Lower lobe of right lung (tissue), 2 donors: ENCODE data around the gene RAET1L. TPM values are rescaled to one million over a fixed set of nuclear protein-coding genes. Genes with fewer than 3 reads are reported as not detected.

Source experiments
- ATAC-seq, 2 donors: fragments of 200-7000 bp; cut with Tn5 transposase; one replicate each; pipeline ENCODE4 v1.9.1; 2020 to 2022; ENCODE audit warnings: mild to moderate bottlenecking in 2 of 2, moderate library complexity in 2 of 2
- DNase-seq: peaks from one replicate; pipeline ENCODE4 v3.0.0-alpha.2; 2020
- H3K27ac ChIP-seq: fragments of 200-600 bp; one replicate; pipeline ENCODE4 v1.8.0; 2022
- H3K27me3 ChIP-seq: fragments of 200-600 bp; one replicate; pipeline ENCODE4 v1.8.0; 2022; ENCODE audit warnings: low read depth
- H3K36me3 ChIP-seq: fragments of 200-600 bp; one replicate; pipeline ENCODE4 v1.8.0; 2022; ENCODE audit warnings: mild to moderate bottlenecking
- H3K4me1 ChIP-seq: fragments of 200-600 bp; one replicate; pipeline ENCODE4 v1.8.0; 2022
- H3K4me3 ChIP-seq: fragments of 200-600 bp; one replicate; pipeline ENCODE4 v1.8.0; 2022; ENCODE audit warnings: mild to moderate bottlenecking
- H3K9me3 ChIP-seq: fragments of 200-600 bp; one replicate; pipeline ENCODE4 v1.8.0; 2022
- intact Hi-C: fragments of 100-400 bp; cut with DNase I; formaldehyde crosslinking; loops from one replicate; pipeline ENCODE4 v1.11.0; 2022
- total RNA-seq: library from RNA; stranded (reverse); fragmentation: NEBNext Ultra II Directional; extraction: Animal tissue kit (Norgen Biotek cat#: 25700); gene quantifications from one replicate; pipeline ENCODE4 v1.2.1, GENCODE V29; 2021
- TF ChIP-seq, protein P1 (sequence below): fragments of 200-600 bp; IDR thresholded peaks from one replicate; pipeline ENCODE4 v1.8.0; 2022; ENCODE audit warnings: antibody characterized with exemption, mild to moderate bottlenecking
- donor health status: DM: no; HTN: yes; CAD: no; lungs with severe emphysema.

RAET1L gene
- total RNA-seq, 1 donor from 2014 or later, result not detected

DNA sequence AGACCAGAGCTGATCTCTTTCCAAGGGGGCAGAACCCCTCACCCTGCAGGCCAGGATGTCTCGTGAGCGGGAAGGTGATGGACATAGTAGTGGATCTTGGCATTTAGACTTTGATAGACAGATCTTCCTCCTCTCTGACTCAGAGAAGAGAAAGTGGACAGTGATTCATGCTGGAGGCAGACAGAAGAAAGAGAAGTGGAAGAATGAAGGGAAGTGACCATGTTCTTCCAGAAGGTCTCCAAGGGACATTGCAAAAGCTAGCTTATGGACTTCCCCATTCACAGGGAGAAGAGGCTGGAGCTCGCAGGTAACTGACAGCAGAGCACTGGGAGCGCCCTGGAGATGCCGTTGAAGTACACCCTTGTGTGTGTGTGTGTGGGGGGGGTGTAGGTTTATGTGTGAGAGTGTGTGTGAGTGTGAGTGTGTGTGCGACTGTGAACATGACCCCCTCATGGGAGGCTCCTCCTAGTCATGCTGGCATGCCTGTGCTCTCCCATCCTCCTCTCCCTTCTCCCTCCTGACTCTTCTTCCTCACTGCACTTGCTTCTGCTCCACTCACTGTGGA lies 8.0 kb upstream of the RAET1L start:
- Histone ChIP-seq H3K27ac (no peak overlapping the region), H3K9me3 (no peaks in the 10 kb centered on the region), H3K36me3 (no peaks in the 10 kb centered on the region), H3K27me3 (peaks cover 30% of the 10 kb centered on the region), H3K4me1 (peaks cover 18% of the 10 kb centered on the region), H3K4me3 (no peak overlapping the region)
- ATAC-seq (peak; percentile 37 to 50), DNase-seq (no peak)
- TF ChIP-seq, protein P1, sequence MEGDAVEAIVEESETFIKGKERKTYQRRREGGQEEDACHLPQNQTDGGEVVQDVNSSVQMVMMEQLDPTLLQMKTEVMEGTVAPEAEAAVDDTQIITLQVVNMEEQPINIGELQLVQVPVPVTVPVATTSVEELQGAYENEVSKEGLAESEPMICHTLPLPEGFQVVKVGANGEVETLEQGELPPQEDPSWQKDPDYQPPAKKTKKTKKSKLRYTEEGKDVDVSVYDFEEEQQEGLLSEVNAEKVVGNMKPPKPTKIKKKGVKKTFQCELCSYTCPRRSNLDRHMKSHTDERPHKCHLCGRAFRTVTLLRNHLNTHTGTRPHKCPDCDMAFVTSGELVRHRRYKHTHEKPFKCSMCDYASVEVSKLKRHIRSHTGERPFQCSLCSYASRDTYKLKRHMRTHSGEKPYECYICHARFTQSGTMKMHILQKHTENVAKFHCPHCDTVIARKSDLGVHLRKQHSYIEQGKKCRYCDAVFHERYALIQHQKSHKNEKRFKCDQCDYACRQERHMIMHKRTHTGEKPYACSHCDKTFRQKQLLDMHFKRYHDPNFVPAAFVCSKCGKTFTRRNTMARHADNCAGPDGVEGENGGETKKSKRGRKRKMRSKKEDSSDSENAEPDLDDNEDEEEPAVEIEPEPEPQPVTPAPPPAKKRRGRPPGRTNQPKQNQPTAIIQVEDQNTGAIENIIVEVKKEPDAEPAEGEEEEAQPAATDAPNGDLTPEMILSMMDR, result no peak
- intact Hi-C loops, result no loop called here

DNA sequence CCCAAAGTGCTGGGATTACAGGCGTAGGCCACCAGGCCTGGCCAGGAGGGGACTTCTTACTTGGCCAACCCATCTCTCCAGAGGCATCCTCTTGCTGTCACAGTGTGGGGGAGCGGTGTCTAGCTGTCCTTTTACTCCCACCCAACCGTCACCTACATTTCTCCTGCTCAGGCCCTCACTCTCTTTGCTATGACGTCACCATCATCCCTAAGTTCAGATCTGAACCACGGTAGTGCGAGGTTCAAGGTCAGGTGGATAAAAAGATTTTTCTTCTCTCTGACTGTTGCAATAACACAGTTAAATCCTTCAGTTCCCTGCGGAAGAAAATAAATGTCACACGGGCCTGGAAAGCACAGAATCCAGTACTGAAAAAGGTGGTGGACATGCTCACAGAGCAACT lies 7.3 kb upstream of the RAET1L start:
- Histone ChIP-seq H3K4me1 (peaks cover 12% of the 10 kb centered on the region), H3K27ac (no peak overlapping the region), H3K36me3 (no peaks in the 10 kb centered on the region), H3K27me3 (peaks cover 28% of the 10 kb centered on the region), H3K9me3 (no peaks in the 10 kb centered on the region), H3K4me3 (no peak overlapping the region)
- no peak for DNase-seq
- intact Hi-C loops, result no loop called here
- ATAC-seq, result no peak
- TF ChIP-seq, protein P1, result no peak

- no peak for DNase-seq
- H3K4me1 ChIP-seq, result peaks cover 10% of the 10 kb centered on the region
- peaks cover 29% of the 10 kb centered on the region for H3K27me3 ChIP-seq
- intact Hi-C loops, result no loop called here
- no peak overlapping the region for H3K4me3 ChIP-seq
- H3K27ac ChIP-seq, result no peak overlapping the region
- TF ChIP-seq, protein P1, result no peak
- no peaks in the 10 kb centered on the region for H3K9me3 ChIP-seq
- ATAC-seq, result no peak
- H3K36me3 ChIP-seq, result no peaks in the 10 kb centered on the region
These were observed 5.3 kb upstream of the RAET1L start for GRCh38 chr6:150030611-150031010.

- no peak overlapping the region for H3K4me3 ChIP-seq
- no peak for ATAC-seq
- H3K4me1 ChIP-seq, result peaks cover 18% of the 10 kb centered on the region
- H3K27ac ChIP-seq, result no peak overlapping the region
- H3K9me3 ChIP-seq, result no peaks in the 10 kb centered on the region
- DNase-seq, result no peak
- H3K36me3 ChIP-seq, result no peaks in the 10 kb centered on the region
- TF ChIP-seq, protein P1, result no peak
- intact Hi-C loops, result no loop called here
- peaks cover 36% of the 10 kb centered on the region for H3K27me3 ChIP-seq
These were observed 4.4 kb upstream of the RAET1L start for GRCh38 chr6:150029749-150030148.

DNA sequence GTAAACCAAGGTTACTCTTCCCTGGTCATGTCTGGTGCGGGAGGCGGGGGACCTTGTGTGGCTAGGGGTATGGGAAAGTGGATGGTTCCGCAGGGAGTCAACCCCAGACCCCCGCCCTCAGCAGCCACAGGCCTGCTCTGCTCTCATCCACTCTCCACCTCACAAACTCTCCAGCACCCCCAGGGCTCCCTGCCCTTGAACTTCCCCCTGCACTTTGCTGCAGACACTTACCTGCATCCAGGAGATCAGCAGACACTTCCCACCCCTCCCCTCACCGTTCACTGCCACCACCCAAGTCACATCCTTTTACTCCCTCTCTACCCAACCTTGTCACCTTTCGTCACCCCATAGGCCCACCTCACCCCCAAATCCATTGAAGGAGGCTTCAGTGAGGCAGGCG lies 3.9 kb upstream of the RAET1L start:
- Histone ChIP-seq H3K36me3 (no peaks in the 10 kb centered on the region), H3K27me3 (peaks cover 38% of the 10 kb centered on the region), H3K4me3 (no peak overlapping the region), H3K9me3 (no peaks in the 10 kb centered on the region), H3K27ac (no peak overlapping the region), H3K4me1 (peaks cover 18% of the 10 kb centered on the region)
- no peak for DNase-seq
- intact Hi-C loops, result no loop called here
- TF ChIP-seq, protein P1, result no peak
- no peak for ATAC-seq
